GM04503 (cell line): Measurements from ENCODE around the gene GPR55.
A peak's percentile ranks its signal among the peaks of the same experiment; 100 is the strongest.
"Not testable (repeated sequence)": the region's sequence is repeated elsewhere in the genome, so short reads cannot be mapped to it uniquely, and the experiment has no call there.

Experiments used
- DNase-seq: peaks from one replicate; pipeline ENCODE4 v3.0.0-alpha.2; 2012; ENCODE audit warnings: low read depth

GPR55 gene

GRCh38 chr2:230924470-230925341 is at the start of gene GPR55:
Gene GPR55, minus strand, starts transcription at chr2:230925242. Its CDS starts 14,280 bp downstream, at chr2:230910962.
- no peak for DNase-seq

DNA sequence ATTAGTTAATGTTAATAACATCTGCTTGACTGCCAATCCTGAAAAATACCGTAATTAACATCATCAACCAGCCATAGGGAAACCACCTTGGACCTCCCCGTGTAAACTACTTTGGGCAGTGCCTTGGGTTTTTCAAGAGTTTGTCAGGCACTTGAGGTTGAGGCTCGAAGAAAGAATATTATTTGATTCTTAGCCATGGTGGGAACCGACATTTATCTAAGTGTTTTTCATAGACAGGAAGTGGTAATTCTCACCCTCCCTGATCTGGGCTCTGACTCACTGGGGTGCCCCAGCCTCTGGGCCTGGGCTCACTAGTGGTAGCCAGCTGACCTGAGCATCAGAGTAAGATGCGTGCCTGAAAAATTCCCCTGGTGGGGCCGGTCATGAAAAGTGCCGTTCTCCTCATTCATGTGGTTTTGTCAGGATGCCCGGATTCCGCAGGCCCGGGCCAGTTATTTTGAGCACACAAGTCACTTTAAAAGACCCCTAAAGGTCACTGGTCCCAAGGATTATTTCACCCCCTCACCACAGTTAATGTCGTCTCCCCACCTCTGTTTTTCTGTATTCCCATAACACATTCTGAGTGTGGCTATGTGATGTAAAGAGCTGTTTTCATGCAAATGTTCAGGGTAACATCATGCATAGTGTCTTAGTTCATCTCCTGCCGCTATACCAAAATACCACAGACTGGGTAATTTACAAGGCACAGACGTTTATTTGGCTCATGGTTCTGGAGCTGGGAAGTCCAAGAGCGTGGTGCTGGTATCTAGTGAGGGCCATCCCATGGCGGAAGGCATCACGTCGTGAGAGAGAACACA is 49.3 kb upstream of the GPR55 start:
- DNase-seq = peak; percentile 36

DNA sequence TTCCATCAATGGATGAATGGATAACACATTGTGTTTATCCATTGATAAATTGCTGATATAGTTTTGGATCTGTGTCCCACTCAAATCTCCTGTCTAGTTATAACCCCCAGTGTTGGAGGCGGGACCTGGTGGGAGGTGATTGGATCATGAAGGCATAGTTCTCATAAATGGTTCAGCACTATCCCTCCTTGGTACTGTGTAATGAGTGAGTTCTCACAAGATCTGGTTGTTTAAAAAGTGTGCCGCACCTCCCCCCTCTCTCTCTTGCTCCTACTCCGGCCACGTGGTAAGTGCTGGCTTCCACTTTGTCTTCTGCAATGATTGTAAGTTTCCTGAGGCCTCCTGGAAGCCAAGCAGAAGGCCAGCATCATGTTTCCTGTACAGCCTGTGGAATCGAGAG is 47.0 kb upstream of the GPR55 start:
- DNase-seq = no peak

GRCh38 chr2:230969659-230970015 is 44.6 kb upstream of the GPR55 start:
- DNase-seq = no peak

DNA sequence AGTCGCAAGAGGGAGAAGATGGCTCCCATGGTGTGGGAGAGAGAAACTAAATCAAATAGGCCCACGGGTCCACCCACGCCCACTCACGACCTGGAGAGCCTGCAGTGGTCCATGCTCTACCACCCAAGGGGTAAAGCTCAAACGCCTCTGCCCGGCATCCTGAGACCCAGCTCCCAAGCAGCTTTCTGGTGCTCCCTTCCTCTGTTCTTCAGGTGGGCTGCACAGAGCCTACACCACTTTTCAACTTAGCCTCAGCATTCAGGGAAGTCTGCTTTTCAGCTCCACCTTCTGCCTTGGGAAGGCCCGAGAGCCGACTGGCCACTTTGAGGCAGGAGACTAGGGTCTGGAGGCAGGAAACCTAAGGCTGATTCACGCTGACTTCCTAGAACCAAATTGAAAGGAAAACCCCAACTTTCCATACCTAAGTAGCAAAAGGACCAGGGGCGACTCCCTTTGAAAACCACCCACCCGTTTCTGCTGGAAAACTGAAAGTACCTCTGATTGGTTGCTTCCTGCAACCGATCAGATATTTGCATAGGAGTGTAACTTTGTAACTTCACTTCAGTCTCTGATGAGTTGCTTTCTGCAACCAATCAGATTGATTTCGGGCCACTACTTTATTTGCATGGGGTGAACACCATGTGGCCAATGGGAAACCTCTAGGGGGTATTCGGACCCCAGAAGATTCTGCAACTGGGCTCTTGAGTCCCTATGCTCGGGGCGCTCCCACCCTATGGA is 44.0 kb upstream of the GPR55 start:
- DNase-seq = no peak

DNA sequence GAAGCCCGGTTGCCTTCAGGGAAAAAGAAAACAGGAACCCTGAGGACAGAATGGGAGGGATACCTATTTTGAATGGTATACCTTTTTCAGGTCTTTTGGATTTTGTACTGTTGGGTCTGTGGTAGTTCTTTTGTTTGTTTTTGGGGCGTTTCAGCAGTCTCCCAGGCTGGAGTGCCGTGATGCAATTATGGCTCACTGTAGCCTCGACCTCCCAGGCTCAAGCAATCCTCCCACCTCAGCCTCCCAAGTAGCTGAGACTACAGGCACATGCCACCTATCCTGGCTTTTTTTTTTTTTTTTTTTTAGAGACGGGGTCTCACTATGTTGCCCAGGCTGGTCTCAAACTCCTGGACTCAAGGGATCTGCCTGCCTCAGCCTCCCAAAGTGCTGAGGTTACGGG is 43.3 kb upstream of the GPR55 start:
- DNase-seq = not testable (repeated sequence)

DNA sequence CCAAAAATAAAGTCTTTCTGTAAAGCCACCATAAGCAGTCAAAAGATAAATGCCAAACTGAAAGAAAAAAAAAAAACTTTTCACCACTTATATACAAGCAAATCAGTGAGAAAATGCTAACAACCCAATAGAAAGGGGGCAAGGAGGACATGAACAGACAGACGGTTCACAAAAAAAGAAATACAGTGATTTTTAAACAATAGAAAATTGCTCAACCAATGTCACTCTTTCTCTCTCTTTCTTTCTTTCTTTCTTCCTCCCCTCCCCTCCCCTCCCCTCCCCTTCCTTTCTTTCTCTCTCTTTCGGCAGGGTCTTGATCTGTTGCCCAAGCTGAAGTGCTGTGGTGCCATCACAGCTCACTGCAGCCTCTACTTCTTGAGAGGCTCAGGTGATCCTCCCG is 42.1 kb upstream of the GPR55 start:
- DNase-seq = no peak

DNA sequence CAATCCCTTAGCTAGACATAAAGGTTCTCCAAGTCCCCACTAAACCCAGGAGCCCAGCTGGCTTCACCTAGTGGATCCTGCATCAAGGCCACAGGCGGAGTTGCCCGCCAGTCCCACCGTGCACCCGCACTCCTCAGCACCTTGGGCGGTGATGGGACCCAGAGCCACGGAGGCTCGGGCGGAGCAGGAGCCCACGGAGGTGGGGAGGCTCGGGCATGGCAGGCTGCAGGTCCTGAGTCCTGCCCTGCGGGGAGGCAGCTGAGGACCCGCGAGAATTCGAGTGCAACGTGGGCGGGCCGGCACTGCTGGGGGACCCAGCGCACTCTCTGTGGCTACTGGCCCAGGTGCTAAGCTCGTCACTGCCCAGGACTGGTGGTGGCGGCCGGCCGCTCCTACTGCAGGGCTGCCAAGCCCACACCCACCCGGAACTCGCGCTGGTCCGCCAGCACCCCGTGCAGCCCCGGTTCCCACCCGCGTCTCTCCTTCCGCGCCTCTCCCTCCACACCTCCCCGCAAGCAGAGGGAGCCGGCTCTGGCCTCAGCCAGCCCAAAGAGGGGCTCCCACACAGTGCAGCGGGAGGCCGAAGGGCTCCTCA is 39.2 kb upstream of the GPR55 start:
- DNase-seq = no peak

GRCh38 chr2:230961091-230961491 is 36.0 kb upstream of the GPR55 start:
- DNase-seq = no peak

DNA sequence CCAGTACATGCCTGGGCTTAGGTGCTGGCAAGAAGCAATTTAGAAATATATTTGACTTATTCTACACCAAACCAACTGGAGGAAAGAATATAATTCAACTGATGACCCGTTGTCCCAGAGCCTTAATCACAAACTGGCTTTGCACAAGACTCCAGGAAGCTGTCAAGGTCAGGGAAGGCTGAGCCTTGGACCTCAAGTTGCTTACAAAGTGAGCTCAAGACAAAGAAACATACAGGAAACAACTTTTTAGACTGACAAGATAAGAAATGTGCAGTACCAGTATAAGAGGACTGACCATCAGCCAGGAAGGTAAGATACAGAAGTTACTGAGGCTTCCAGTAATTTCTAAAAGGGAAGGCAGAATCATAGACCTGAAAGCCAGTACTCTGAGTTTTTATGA is 35.0 kb upstream of the GPR55 start:
- no peak for DNase-seq

GRCh38 chr2:230958820-230959756 is 34.0 kb upstream of the GPR55 start:
- no peak for DNase-seq

DNA sequence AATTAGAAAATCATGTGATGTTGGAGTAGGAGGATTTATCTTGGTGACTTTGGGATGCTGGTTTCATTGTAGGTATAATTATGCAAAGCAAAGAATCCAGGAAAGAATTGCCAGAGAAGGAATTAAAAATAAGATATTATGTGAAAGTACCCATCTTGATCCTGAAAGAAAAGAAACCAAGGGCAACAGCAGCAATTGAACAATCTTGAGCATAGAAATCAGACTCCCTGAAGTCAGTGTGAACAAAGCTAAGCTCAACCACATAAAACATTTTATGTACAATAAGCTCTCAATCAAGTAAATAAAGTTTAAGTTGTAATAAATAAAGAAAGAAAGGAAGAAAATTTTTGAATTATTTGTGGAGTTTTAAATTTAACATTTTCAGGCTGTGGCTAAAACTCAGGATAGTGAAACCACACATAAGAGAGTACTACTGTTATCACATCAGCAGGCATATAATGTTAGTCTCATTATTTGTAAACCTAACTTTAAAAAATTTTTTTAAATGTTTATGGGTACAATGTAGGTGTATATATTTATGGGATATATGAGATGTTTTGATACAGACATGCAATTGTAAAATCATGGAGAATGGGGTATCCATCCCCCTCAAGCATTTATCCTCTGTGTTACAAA is 32.8 kb upstream of the GPR55 start:
- no peak for DNase-seq

- no peak for DNase-seq
Observed at GRCh38 chr2:230956827-230957755, 32.0 kb upstream of the GPR55 start.

- no peak for DNase-seq
Observed at GRCh38 chr2:230955163-230955737, 30.2 kb upstream of the GPR55 start.

GRCh38 chr2:230954746-230955145 is 29.7 kb upstream of the GPR55 start:
- no peak for DNase-seq

DNA sequence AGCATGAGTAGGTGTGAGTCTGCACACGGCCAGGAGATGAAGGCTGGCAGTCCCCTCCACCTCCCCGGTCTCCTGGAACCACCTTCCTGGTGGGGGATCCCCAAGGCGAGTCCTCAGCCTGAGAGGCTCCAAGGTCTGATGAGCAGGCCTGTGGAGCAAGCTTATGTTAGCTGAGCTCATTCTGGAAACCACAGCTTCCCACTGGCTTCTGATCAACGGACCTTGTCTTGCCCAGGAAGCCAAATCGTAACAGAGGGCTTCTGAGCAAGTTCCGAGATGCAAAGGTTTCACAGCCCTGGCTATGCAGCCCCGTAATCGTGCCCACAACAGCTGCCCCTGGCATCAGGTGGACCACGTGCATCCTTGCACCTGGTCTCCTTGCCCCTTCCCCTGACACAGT is 28.8 kb upstream of the GPR55 start:
- DNase-seq = no peak

GRCh38 chr2:230952226-230952956 is 27.3 kb upstream of the GPR55 start:
- DNase-seq = no peak

DNA sequence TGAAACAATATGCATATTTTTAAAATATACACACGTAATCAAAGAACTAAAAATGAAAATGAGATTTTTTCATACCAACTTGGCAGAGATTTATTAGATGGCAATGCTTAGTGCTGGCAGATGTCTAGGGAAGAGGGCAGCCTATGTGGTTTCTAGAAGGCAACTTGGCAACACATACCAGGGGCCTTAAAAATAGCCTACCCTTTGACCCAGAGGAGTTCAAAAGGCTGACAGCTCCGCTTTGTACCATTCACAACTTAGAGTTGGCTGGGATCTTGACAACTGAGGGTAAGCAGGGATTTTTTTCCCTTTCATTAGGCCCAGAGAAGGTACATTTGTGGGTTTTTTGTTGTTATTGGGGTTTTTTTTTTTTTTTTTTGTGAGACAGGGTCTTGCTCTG is 26.4 kb upstream of the GPR55 start:
- DNase-seq = no peak
